GM23248 (cell line): ENCODE results near the gene TMEM39A.

Experiments
- EZH2 ChIP-seq: fragments of 200-600 bp; sonication (generic); IDR thresholded peaks from 2 replicates; pipeline ENCODE4 v1.6.1; 2018; ENCODE audit warnings: antibody characterized with exemption, mild to moderate bottlenecking; ENCODE audit not compliant: insufficient read depth, poor library complexity, severe bottlenecking
- EZH2phosphoT487 ChIP-seq: fragments of 200-600 bp; sonication (generic); IDR thresholded peaks from 2 replicates; pipeline ENCODE4 v1.6.1; 2018; ENCODE audit warnings: antibody characterized with exemption, moderate library complexity, mild to moderate bottlenecking, low read depth; ENCODE audit not compliant: insufficient read depth

GRCh38 chr3:119437691-119438258 lies 25.6 kb downstream of the TMEM39A start:
- TF ChIP-seq EZH2 (no peak), EZH2phosphoT487 (no peak)
